Colonic mucosa (tissue), 4 donors: Measurements from ENCODE around the gene E2F7. TPM values are rescaled to one million over a fixed set of nuclear protein-coding genes. Genes with fewer than 3 reads are reported as not detected.

Experiments used
- DNase-seq: peaks from one replicate; pipeline ENCODE4 v3.0.0-alpha.2; 2020
- H3K27ac ChIP-seq: fragments of 200-600 bp; one replicate; pipeline ENCODE4 v1.8.0; 2021
- H3K27me3 ChIP-seq: fragments of 200-600 bp; one replicate; pipeline ENCODE4 v1.8.0; 2021
- H3K36me3 ChIP-seq: fragments of 200-600 bp; one replicate; pipeline ENCODE4 v1.8.0; 2021
- H3K4me1 ChIP-seq: fragments of 200-600 bp; one replicate; pipeline ENCODE4 v1.8.0; 2021; ENCODE audit warnings: mild to moderate bottlenecking
- H3K4me3 ChIP-seq: fragments of 200-600 bp; one replicate; pipeline ENCODE4 v1.8.0; 2021
- H3K9ac ChIP-seq, 2 donors: one replicate each; pipeline ENCODE4 v1.7.0; 2013; ENCODE audit warnings: control low read depth in 2 of 2, low read depth in 2 of 2, low read length in 2 of 2
- H3K9me3 ChIP-seq: fragments of 200-600 bp; one replicate; pipeline ENCODE4 v1.8.0; 2021
- CTCF ChIP-seq: fragments of 200-600 bp; IDR thresholded peaks from one replicate; pipeline ENCODE4 v1.8.0; 2022; ENCODE audit warnings: antibody characterized with exemption, mild to moderate bottlenecking
- intact Hi-C: fragments of 100-400 bp; cut with DNase I; formaldehyde crosslinking; loops from one replicate; pipeline ENCODE4 v1.14.1; 2022
- total RNA-seq, 2 donors: library from RNA; stranded (reverse); fragmentation: NEBNext Ultra II Directional in 1 of 2; extraction: Animal tissue kit (Norgen Biotek cat#: 25700) in 1 of 2; gene quantifications; one replicate each; pipeline ENCODE4 v1.2.1, GENCODE V29; 2021
- donor health status: healthy.
- donor health status: DM: no; HTN: no; CAD: no.
- donor health status: DM: no; HTN: no; CAD: no.

The E2F7 gene
- total RNA-seq, 2 donors from 2014 or later, result 2.4 to 9.1 TPM

GRCh38 chr12:77003914-77004313 is 61.5 kb downstream of the E2F7 start:
- Histone ChIP-seq H3K9ac (no peak overlapping the region), H3K4me3 (no peak overlapping the region), H3K27ac (no peak overlapping the region), H3K4me1 (no peaks in the 10 kb centered on the region), H3K27me3 (no peaks in the 10 kb centered on the region), H3K9me3 (no peaks in the 10 kb centered on the region), H3K36me3 (no peaks in the 10 kb centered on the region)
- DNase-seq, result no peak
- TF ChIP-seq CTCF, result no peak
- intact Hi-C loops, result no loop called here

- H3K9me3 ChIP-seq, result no peaks in the 10 kb centered on the region
- intact Hi-C loops, result no loop called here
Measured at GRCh38 chr12:77003246-77003645, 62.1 kb downstream of the E2F7 start.

GRCh38 chr12:77002382-77002781 is 63.0 kb downstream of the E2F7 start:
- H3K27ac ChIP-seq, result no peak overlapping the region
- H3K36me3 ChIP-seq, result no peaks in the 10 kb centered on the region
- H3K4me1 ChIP-seq, result no peaks in the 10 kb centered on the region
- no peak overlapping the region for H3K4me3 ChIP-seq
- DNase-seq, result no peak
- H3K9ac ChIP-seq, result no peak overlapping the region
- no peak for TF ChIP-seq CTCF
- no peaks in the 10 kb centered on the region for H3K9me3 ChIP-seq
- intact Hi-C loops, result no loop called here
- H3K27me3 ChIP-seq, result no peaks in the 10 kb centered on the region

More at GRCh38 chr12:77003246-77003645, 62.1 kb downstream of the E2F7 start:
- no peak for DNase-seq
- H3K9ac ChIP-seq, result no peak overlapping the region
- no peaks in the 10 kb centered on the region for H3K4me1 ChIP-seq
- H3K27ac ChIP-seq, result no peak overlapping the region
- H3K4me3 ChIP-seq, result no peak overlapping the region
- TF ChIP-seq CTCF, result no peak
- H3K27me3 ChIP-seq, result no peaks in the 10 kb centered on the region
- no peaks in the 10 kb centered on the region for H3K36me3 ChIP-seq

- DNase-seq, result no peak
- no peak overlapping the region for H3K9ac ChIP-seq
- H3K36me3 ChIP-seq, result no peaks in the 10 kb centered on the region
- no peak overlapping the region for H3K27ac ChIP-seq
- intact Hi-C loops, result no loop called here
- no peaks in the 10 kb centered on the region for H3K4me1 ChIP-seq
- no peaks in the 10 kb centered on the region for H3K9me3 ChIP-seq
- no peak overlapping the region for H3K4me3 ChIP-seq
- TF ChIP-seq CTCF, result no peak
- no peaks in the 10 kb centered on the region for H3K27me3 ChIP-seq
Measured at GRCh38 chr12:77001276-77001675, 64.1 kb downstream of the E2F7 start.

GRCh38 chr12:76998908-76999556 is 66.3 kb downstream of the E2F7 start:
- H3K4me3 ChIP-seq, result no peak overlapping the region
- DNase-seq, result no peak
- H3K27ac ChIP-seq, result no peak overlapping the region
- intact Hi-C loops, result no loop called here
- no peak overlapping the region for H3K9ac ChIP-seq
- no peak for TF ChIP-seq CTCF
- H3K4me1 ChIP-seq, result no peaks in the 10 kb centered on the region
- no peaks in the 10 kb centered on the region for H3K27me3 ChIP-seq
- H3K9me3 ChIP-seq, result no peaks in the 10 kb centered on the region
- no peaks in the 10 kb centered on the region for H3K36me3 ChIP-seq
